Smooth muscle cell (in vitro differentiated cells): ENCODE results near the gene LDHB. TPM values are rescaled to one million over a fixed set of nuclear protein-coding genes. Genes with fewer than 3 reads are reported as not detected.
"Not testable (repeated sequence)": the region's sequence is repeated elsewhere in the genome, so short reads cannot be mapped to it uniquely, and the experiment has no call there.

Experiments used
- DNase-seq: peaks from one replicate; lab custom pipeline; 2025; ENCODE audit not compliant: unreplicated experiment; lab: John Stamatoyannopoulos, UW
- H2AFZ ChIP-seq: fragments of 200-600 bp; sonication (generic); 2 replicates; pipeline ENCODE4 v1.6.0; 2016; ENCODE audit warnings: antibody characterized with exemption, low read depth, mild to moderate bottlenecking
- H3F3A ChIP-seq: fragments of 200-600 bp; sonication (generic); 2 replicates; pipeline ENCODE4 v1.6.0; 2017; ENCODE audit warnings: antibody characterized with exemption, low read depth
- H3K27ac ChIP-seq: fragments of 200-600 bp; sonication (generic); 2 replicates; pipeline ENCODE4 v1.5.1; 2016; ENCODE audit warnings: low read depth, mild to moderate bottlenecking
- H3K27me3 ChIP-seq: fragments of 200-600 bp; sonication (generic); 2 replicates; pipeline ENCODE4 v1.6.1; 2016; ENCODE audit warnings: low read depth, mild to moderate bottlenecking
- H3K36me3 ChIP-seq: fragments of 200-600 bp; sonication (generic); 2 replicates; pipeline ENCODE4 v1.5.1; 2016; ENCODE audit warnings: low read depth
- H3K4me1 ChIP-seq: fragments of 200-600 bp; sonication (generic); 2 replicates; pipeline ENCODE4 v1.5.1; 2016; ENCODE audit warnings: low read depth
- H3K4me2 ChIP-seq: fragments of 200-600 bp; sonication (generic); 2 replicates; pipeline ENCODE4 v1.6.0; 2016; ENCODE audit warnings: mild to moderate bottlenecking
- H3K4me3 ChIP-seq: fragments of 200-600 bp; sonication (generic); 2 replicates; pipeline ENCODE4 v1.5.1; 2016; ENCODE audit warnings: mild to moderate bottlenecking
- H3K79me2 ChIP-seq: fragments of 200-600 bp; sonication (generic); 2 replicates; pipeline ENCODE4 v1.6.0; 2016; ENCODE audit warnings: low read depth, mild to moderate bottlenecking
- H3K9ac ChIP-seq: fragments of 200-600 bp; sonication (generic); 2 replicates; pipeline ENCODE4 v1.6.0; 2016; ENCODE audit warnings: low read depth
- H3K9me3 ChIP-seq: fragments of 200-600 bp; sonication (generic); replicated peaks from 2 replicates; pipeline ENCODE4 v1.5.1; 2016; ENCODE audit warnings: low read depth
- H4K20me1 ChIP-seq: fragments of 200-600 bp; sonication (generic); 2 replicates; pipeline ENCODE4 v1.6.0; 2016; ENCODE audit warnings: low read depth
- WGBS: methylation state at CpG from one replicate; pipeline ENCODE4 v1.1.7; 2016; ENCODE audit warnings: low lambda C conversion rate; 5-methylcytosine and 5-hydroxymethylcytosine counted together
- polyA plus RNA-seq: library from polyadenylated mRNA; unstranded; fragments of >200 nt; fragmentation: Nextera tagmentation; extraction: Ambion mirVana; gene quantifications from 2 replicates; pipeline ENCODE4 v1.2.1, GENCODE V29; 2016
- total RNA-seq: library from RNA; depleted of rRNA; stranded (reverse); fragments of >200 nt; gene quantifications from 2 replicates; pipeline ENCODE4 v1.2.3, GENCODE V29; 2014
- TF ChIP-seq, protein P1 (sequence below): fragments of 200-600 bp; sonication (generic); IDR thresholded peaks from 2 replicates; pipeline ENCODE4 v1.5.1; 2017; ENCODE audit warnings: borderline replicate concordance, mild to moderate bottlenecking, antibody characterized with exemption; ENCODE audit not compliant: insufficient read depth, poor library complexity, severe bottlenecking

Gene LDHB
- total and polyA plus RNA-seq, 2 experiments from 2014 or later: 328 to 427 TPM

- no peak overlapping the region for H3K4me2 ChIP-seq
- H3K9me3 ChIP-seq: no peaks in the 10 kb centered on the region
- DNase-seq: no peak
- H3K79me2 ChIP-seq: no peaks in the 10 kb centered on the region
- H3K4me1 ChIP-seq: no peaks in the 10 kb centered on the region
- no peaks in the 10 kb centered on the region for H3F3A ChIP-seq
- 90% methylated on average over 5 of the region's 5 CpGs for WGBS
- no peaks in the 10 kb centered on the region for H4K20me1 ChIP-seq
- TF ChIP-seq, protein P1, sequence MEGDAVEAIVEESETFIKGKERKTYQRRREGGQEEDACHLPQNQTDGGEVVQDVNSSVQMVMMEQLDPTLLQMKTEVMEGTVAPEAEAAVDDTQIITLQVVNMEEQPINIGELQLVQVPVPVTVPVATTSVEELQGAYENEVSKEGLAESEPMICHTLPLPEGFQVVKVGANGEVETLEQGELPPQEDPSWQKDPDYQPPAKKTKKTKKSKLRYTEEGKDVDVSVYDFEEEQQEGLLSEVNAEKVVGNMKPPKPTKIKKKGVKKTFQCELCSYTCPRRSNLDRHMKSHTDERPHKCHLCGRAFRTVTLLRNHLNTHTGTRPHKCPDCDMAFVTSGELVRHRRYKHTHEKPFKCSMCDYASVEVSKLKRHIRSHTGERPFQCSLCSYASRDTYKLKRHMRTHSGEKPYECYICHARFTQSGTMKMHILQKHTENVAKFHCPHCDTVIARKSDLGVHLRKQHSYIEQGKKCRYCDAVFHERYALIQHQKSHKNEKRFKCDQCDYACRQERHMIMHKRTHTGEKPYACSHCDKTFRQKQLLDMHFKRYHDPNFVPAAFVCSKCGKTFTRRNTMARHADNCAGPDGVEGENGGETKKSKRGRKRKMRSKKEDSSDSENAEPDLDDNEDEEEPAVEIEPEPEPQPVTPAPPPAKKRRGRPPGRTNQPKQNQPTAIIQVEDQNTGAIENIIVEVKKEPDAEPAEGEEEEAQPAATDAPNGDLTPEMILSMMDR: no peak
- H3K27me3 ChIP-seq: no peaks in the 10 kb centered on the region
- H3K27ac ChIP-seq: no peak overlapping the region
- H3K9ac ChIP-seq: no peak overlapping the region
- no peak overlapping the region for H2AFZ ChIP-seq
- H3K4me3 ChIP-seq: no peak overlapping the region
- no peaks in the 10 kb centered on the region for H3K36me3 ChIP-seq
Measured at GRCh38 chr12:21675096-21675495, 17.5 kb upstream of the LDHB start.

- H3K4me1 ChIP-seq, H3K4me2 ChIP-seq, H3K36me3 ChIP-seq, H3K9ac ChIP-seq, H3K9me3 ChIP-seq, DNase-seq, H3K79me2 ChIP-seq, H3K4me3 ChIP-seq, H3K27ac ChIP-seq, H4K20me1 ChIP-seq, H3F3A ChIP-seq, H2AFZ ChIP-seq, H3K27me3 ChIP-seq: not testable (repeated sequence)
- WGBS: 97% methylated on average over 30 of the region's 39 CpGs
Measured at GRCh38 chr12:21673830-21674552, 16.3 kb upstream of the LDHB start.

DNA sequence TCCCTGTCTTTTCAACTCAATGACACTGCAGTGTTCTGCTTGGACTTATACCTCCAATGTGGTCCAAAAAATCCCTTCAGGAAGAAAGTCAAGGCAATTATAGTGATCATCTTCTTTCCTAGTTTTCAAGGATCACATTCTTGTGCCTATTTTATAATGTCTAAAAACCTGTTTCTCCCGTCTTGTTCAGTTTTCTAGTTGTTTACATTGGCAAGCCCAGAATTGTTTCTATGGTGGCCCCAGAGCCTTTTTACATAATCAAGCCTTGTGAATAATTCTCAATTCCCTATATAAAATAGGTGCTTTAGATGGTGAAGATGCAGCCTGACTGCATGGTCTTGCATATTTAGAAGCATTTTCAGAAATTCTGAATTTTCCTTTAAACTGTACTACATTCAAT is 14.5 kb upstream of the LDHB start:
- H3K4me2 ChIP-seq: no peak overlapping the region
- WGBS: 79% methylated on average over 1 of the region's 1 CpG

DNA sequence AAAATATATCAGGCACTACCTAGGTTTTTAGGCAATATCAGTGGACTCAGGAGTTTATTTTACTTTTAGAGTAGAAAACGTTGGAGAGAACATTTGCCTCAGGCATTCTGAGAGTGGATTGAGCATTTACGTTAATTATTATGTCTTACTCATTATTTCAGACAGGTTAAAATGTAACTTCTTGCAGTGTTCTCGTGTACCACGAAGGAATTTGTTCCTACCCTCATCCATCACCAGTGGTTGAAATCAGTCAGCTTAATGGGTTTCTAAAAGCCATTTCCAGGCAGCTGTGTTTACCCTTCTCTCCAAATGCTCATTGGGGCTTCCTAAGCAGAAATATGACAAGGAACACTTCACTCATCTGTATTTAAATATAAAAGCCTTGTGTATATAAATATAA is 9.1 kb upstream of the LDHB start:
- no peak overlapping the region for H3K27ac ChIP-seq
- H3K4me1 ChIP-seq: no peaks in the 10 kb centered on the region
- no peak overlapping the region for H3K9ac ChIP-seq
- DNase-seq: no peak
- no peak overlapping the region for H3K4me3 ChIP-seq
- H2AFZ ChIP-seq: no peak overlapping the region
- H3K4me2 ChIP-seq: no peak overlapping the region
- no peaks in the 10 kb centered on the region for H3K79me2 ChIP-seq
- TF ChIP-seq, protein P1: no peak
- no peaks in the 10 kb centered on the region for H3K36me3 ChIP-seq
- 54% methylated on average over 4 of the region's 4 CpGs for WGBS
- H3K9me3 ChIP-seq: no peaks in the 10 kb centered on the region
- H4K20me1 ChIP-seq: no peaks in the 10 kb centered on the region
- no peaks in the 10 kb centered on the region for H3F3A ChIP-seq
- no peaks in the 10 kb centered on the region for H3K27me3 ChIP-seq

More for the DNA sequence above, 14.5 kb upstream of the LDHB start:
- TF ChIP-seq, protein P1: no peak
- Histone ChIP-seq H3K79me2 (no peaks in the 10 kb centered on the region), H2AFZ (no peak overlapping the region), H4K20me1 (no peaks in the 10 kb centered on the region), H3F3A (no peaks in the 10 kb centered on the region), H3K4me1 (no peaks in the 10 kb centered on the region), H3K9ac (no peak overlapping the region), H3K9me3 (no peaks in the 10 kb centered on the region), H3K36me3 (no peaks in the 10 kb centered on the region), H3K27me3 (no peaks in the 10 kb centered on the region), H3K27ac (no peak overlapping the region), H3K4me3 (no peak overlapping the region)
- DNase-seq: no peak
